Fibroblast of lung (primary cell): ENCODE results near the gene CYGB. TPM values are rescaled to one million over a fixed set of nuclear protein-coding genes. Genes with fewer than 3 reads are reported as not detected.
"Not testable (repeated sequence)": the region's sequence is repeated elsewhere in the genome, so short reads cannot be mapped to it uniquely, and the experiment has no call there.

Source experiments
- DNase-seq, 2 donors: peaks; one replicate each; pipeline versions ENCODE4 v3.0.0 to v3.0.0-alpha.2; 2010; ENCODE audit warnings: low read depth in 2 of 2
- H2AFZ ChIP-seq: 2 replicates; pipeline ENCODE4 v1.5.1; 2012; ENCODE audit warnings: low read length, control low read depth, inconsistent platforms
- H3K27ac ChIP-seq: 2 replicates; pipeline ENCODE4 v1.5.1; 2011; ENCODE audit warnings: low read length, control low read depth; ENCODE audit not compliant: insufficient read depth
- H3K27me3 ChIP-seq: 2 replicates; pipeline ENCODE4 v1.5.1; 2011; ENCODE audit warnings: mild to moderate bottlenecking, low read length; ENCODE audit not compliant: control insufficient read depth, insufficient read depth
- H3K36me3 ChIP-seq: 2 replicates; pipeline ENCODE4 v1.5.1; 2011; ENCODE audit warnings: low read length; ENCODE audit not compliant: control insufficient read depth, insufficient read depth
- H3K4me1 ChIP-seq: 2 replicates; pipeline ENCODE4 v1.5.1; 2011; ENCODE audit warnings: low read length; ENCODE audit not compliant: control insufficient read depth, insufficient read depth; ENCODE audit errors: extremely low read depth
- H3K4me2 ChIP-seq: 2 replicates; pipeline ENCODE4 v1.5.1; 2011; ENCODE audit warnings: low read length, control low read depth; ENCODE audit not compliant: insufficient read depth; ENCODE audit errors: extremely low read depth
- H3K4me3 ChIP-seq, 4 experiments: fragments of 200-600 bp in 1 of 4; sonication (generic) in 1 of 4; replicated peaks in 1 of 4; 2 replicates each; pipeline ENCODE4 v1.5.1; 2011 to 2016; ENCODE audit warnings: low read length in 4 of 4, low read depth in 3 of 4, mild to moderate bottlenecking in 3 of 4, control low read depth in 2 of 4, inconsistent platforms in 1 of 4, mixed read lengths in 1 of 4; ENCODE audit not compliant: insufficient read depth in 1 of 4; ENCODE audit errors: control extremely low read depth in 1 of 4
- H3K79me2 ChIP-seq: 2 replicates; pipeline ENCODE4 v1.5.1; 2012; ENCODE audit warnings: mild to moderate bottlenecking, low read length, inconsistent platforms; ENCODE audit not compliant: control insufficient read depth, insufficient read depth
- H3K9ac ChIP-seq: 2 replicates; pipeline ENCODE4 v1.5.1; 2011; ENCODE audit warnings: mild to moderate bottlenecking, low read length, control low read depth; ENCODE audit not compliant: insufficient read depth
- H3K9me3 ChIP-seq: 2 replicates; pipeline ENCODE4 v1.5.1; 2012; ENCODE audit warnings: low read depth, low read length; ENCODE audit not compliant: control insufficient read depth, insufficient read depth
- H4K20me1 ChIP-seq: 2 replicates; pipeline ENCODE4 v1.5.1; 2011; ENCODE audit warnings: low read length; ENCODE audit not compliant: control insufficient read depth, insufficient read depth; ENCODE audit errors: extremely low read depth
- EZH2 ChIP-seq: IDR thresholded peaks from 2 replicates; pipeline ENCODE4 v1.5.1; 2012; ENCODE audit warnings: low read length, control low read depth, mild to moderate bottlenecking; ENCODE audit errors: missing control alignments
- polyA plus RNA-seq, 2 donors: library from polyadenylated mRNA; depleted of rRNA in 1 of 2; stranded (reverse) in 1 of 2; unstranded in 1 of 2; fragments of >200 nt; gene quantifications; 2 replicates each; pipeline ENCODE4 v1.2.1, GENCODE V29; 2011 to 2012; ENCODE audit warnings: missing spikeins in 1 of 2
- total RNA-seq: library from RNA; depleted of rRNA; stranded (reverse); fragments of >200 nt; gene quantifications from 2 replicates; pipeline ENCODE4 v1.2.1, GENCODE V29; 2014
- TF ChIP-seq, protein P1 (sequence below), 2 donors: IDR thresholded peaks in 1 of 2; conservative IDR thresholded peaks in 1 of 2; 1 replicate in 1 of 2; 2 replicates in 1 of 2; pipeline ENCODE4 v1.5.1; 2011 to 2012; ENCODE audit warnings: low read length in 2 of 2, control low read depth in 1 of 2, inconsistent platforms in 1 of 2, low read depth in 1 of 2, mild to moderate bottlenecking in 1 of 2

The CYGB gene
- total and polyA plus RNA-seq, 2 donors (not counting 1 experiment from before 2014, with no cell fraction given), result 10.0 to 12.4 TPM

DNA sequence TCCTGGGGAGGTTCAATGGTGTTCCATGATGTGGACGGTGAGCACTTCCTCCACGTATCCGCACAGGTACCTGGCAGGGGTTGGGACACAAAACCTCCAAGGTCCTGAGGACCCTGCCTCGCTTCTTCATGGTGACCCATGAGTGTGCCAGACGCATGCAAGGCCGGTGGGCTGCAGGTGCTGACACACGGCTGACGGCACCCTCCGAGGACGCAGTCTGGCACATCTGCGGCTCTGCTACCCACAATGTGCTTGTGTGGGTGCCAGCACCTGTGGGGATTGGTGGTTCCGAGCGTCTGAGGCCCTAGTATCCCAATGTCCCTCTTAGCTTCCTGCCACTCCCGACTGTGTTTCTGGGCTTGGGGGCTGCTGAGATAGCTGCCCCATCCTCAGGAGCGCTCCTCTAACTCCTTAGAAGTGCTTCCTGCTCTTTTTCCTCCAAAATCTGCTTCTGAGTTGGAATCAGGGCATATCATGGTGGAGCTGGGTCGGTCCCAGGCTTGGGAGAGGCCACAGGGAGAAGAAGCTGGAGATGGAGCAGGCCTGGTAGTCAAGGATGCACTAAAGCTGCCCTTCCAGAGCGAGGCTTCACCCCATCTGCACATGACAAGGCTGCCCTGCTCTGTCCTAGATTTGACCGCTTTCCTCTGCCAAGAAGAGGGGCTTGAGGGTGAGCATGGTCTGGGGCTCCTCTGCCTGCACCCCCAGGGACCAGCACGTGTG, 1.6 kb downstream of the CYGB start:
- H3K36me3 ChIP-seq, result peaks cover 3% of the 10 kb centered on the region
- H4K20me1 ChIP-seq, result no peaks in the 10 kb centered on the region
- H3K9me3 ChIP-seq, result no peaks in the 10 kb centered on the region
- no peak overlapping the region for H3K9ac ChIP-seq
- DNase-seq, result no peak
- H3K4me3 ChIP-seq, result peak overlapping the region in 2 of 4 experiments; percentile 58 to 63
- peaks cover 21% of the 10 kb centered on the region for H3K4me1 ChIP-seq
- no peak overlapping the region for H2AFZ ChIP-seq
- peak overlapping the region; percentile 51 for H3K4me2 ChIP-seq
- H3K27me3 ChIP-seq, result no peaks in the 10 kb centered on the region
- no peak overlapping the region for H3K27ac ChIP-seq
- H3K79me2 ChIP-seq, result no peaks in the 10 kb centered on the region
- TF ChIP-seq EZH2, result no peak
- TF ChIP-seq, protein P1, sequence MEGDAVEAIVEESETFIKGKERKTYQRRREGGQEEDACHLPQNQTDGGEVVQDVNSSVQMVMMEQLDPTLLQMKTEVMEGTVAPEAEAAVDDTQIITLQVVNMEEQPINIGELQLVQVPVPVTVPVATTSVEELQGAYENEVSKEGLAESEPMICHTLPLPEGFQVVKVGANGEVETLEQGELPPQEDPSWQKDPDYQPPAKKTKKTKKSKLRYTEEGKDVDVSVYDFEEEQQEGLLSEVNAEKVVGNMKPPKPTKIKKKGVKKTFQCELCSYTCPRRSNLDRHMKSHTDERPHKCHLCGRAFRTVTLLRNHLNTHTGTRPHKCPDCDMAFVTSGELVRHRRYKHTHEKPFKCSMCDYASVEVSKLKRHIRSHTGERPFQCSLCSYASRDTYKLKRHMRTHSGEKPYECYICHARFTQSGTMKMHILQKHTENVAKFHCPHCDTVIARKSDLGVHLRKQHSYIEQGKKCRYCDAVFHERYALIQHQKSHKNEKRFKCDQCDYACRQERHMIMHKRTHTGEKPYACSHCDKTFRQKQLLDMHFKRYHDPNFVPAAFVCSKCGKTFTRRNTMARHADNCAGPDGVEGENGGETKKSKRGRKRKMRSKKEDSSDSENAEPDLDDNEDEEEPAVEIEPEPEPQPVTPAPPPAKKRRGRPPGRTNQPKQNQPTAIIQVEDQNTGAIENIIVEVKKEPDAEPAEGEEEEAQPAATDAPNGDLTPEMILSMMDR (conservative IDR thresholded peaks at IDR 0.05 in 1 of 2, IDR thresholded peaks at IDR 0.05 in 1 of 2; ENCODE audit: low read depth in 1 of 2, low read length in 2 of 2), result no peak

DNA sequence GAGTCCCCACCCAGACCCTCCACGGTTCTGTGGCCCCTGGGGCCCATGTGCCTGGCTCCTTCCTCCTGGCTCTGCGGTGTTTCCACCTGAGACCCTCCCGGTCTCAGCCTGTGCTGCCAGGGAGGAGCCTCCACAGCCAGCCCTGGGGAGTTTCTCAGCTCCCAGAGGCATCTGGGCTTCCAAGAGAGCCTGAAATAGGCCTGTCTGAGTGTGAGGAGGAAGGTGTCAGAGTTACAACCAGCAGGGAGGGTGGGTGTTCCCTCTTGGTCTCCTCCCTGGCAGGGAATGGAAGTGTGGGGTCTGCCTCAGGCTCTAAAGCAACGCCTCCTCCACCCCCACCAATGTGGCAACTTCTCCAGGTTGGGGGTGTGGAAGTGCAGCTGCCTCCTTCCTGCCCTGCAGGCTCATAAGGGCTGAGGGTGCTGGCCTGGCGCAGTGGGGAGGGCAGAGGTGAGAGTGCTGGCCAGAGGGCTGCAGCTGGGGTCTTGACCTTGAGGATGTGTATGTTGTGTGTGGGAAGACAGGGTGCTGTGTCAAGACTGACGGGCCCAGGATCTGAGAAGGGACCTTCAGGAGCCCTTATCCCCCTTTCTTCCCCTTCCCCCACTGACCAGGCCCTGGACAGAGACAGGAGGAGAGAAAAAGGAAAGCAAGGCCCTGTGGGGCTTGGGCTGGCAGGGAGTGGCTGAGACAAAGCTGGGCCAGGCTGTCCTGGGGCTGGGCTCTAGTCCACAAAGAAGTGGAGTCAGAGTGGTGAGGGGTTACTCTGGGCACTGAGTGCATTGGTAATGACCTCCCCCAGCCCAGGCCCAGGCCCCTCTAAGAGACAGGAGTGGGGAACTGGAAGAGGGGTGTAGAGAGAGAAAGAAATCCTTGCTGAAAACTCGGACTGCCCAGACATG, 2.4 kb downstream of the CYGB start:
- TF ChIP-seq EZH2, result no peak
- TF ChIP-seq, protein P1 (conservative IDR thresholded peaks at IDR 0.05 in 1 of 2, IDR thresholded peaks at IDR 0.05 in 1 of 2; ENCODE audit: low read depth in 1 of 2, low read length in 2 of 2), result no peak
- no peak overlapping the region for H2AFZ ChIP-seq
- H3K79me2 ChIP-seq, result no peaks in the 10 kb centered on the region
- DNase-seq, result no peak
- H3K4me3 ChIP-seq, result no peak overlapping the region
- peaks cover 24% of the 10 kb centered on the region for H3K4me1 ChIP-seq
- no peak overlapping the region for H3K27ac ChIP-seq
- H3K9me3 ChIP-seq, result no peaks in the 10 kb centered on the region
- no peak overlapping the region for H3K4me2 ChIP-seq
- H3K36me3 ChIP-seq, result peaks cover 3% of the 10 kb centered on the region
- no peaks in the 10 kb centered on the region for H3K27me3 ChIP-seq
- no peaks in the 10 kb centered on the region for H4K20me1 ChIP-seq
- peak overlapping the region; percentile 14 for H3K9ac ChIP-seq

DNA sequence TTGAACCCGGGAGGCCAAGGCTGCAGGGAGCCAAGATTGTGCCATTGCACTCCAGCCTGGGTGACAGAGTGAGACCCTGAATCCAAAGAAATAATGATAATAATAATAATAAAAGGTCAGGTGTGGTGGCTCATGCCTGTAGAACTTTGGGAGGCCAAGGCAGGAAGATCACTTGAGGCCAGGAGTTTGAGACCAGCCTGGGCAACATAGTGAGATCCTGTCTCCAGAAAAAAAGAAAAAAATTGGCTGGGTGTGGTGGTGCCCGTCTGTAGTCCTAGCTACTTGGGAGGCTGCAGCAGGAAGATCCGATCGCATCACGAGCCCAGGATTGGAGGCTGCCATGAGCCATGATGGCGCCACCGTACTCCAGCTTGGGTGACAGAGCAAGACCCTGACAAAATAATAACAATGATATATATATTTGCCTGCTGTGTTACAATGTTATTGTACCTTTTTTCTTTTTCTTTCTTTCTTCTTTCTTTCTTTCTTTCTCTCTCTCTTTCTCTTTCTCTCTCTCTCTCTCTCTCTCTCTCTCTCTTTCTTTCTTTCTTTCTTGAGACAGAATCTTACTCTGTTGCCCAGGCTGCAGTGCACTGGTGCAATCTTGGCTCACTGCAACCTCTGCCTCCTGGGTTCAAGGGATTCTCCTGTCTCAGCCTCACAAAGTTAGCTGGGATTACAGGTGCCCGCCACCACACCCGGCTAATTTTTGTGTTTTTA, 3.7 kb downstream of the CYGB start:
- H3K4me3 ChIP-seq, H3K27ac ChIP-seq, H3K9ac ChIP-seq, H3K9me3 ChIP-seq, H3K79me2 ChIP-seq, H2AFZ ChIP-seq, DNase-seq, H3K27me3 ChIP-seq, H4K20me1 ChIP-seq, H3K4me2 ChIP-seq, H3K36me3 ChIP-seq: not testable (repeated sequence)
- H3K4me1 ChIP-seq, result peaks cover 33% of the 10 kb centered on the region
